HG03575 (cell line): Measurements from ENCODE around the gene GPR162.
"Not testable (repeated sequence)": the region's sequence is repeated elsewhere in the genome, so short reads cannot be mapped to it uniquely, and the experiment has no call there.

ENCODE experiments used
- ATAC-seq: cut with Tn5 transposase; IDR thresholded peaks from one replicate; pipeline ENCODE4 v1.9.1; 2021; ENCODE audit not compliant: unreplicated experiment, insufficient number of reproducible peaks, low FRiP score; ENCODE audit errors: extremely low read depth

GPR162 gene

GRCh38 chr12:6850796-6851152, 29.2 kb downstream of the GPR162 start:
- ATAC-seq: no peak

- ATAC-seq: peak; percentile 26
Measured at GRCh38 chr12:6851153-6851920, 29.7 kb downstream of the GPR162 start, which contains the start of gene CDCA3. Gene CDCA3, minus strand, starts transcription at chr12:6851286. Its CDS starts 334 bp downstream, at chr12:6850952.

GRCh38 chr12:6851921-6852650, 30.5 kb downstream of the GPR162 start, which contains the start of gene USP5:
Gene USP5, plus strand, starts transcription at chr12:6852150. Its CDS starts 30 bp downstream, at chr12:6852180.
- ATAC-seq: peak; percentile 52

GRCh38 chr12:6852651-6853354, 31.2 kb downstream of the GPR162 start:
- ATAC-seq: no peak

GRCh38 chr12:6853626-6854025, 32.0 kb downstream of the GPR162 start:
- no peak for ATAC-seq

GRCh38 chr12:6854036-6854435, 32.4 kb downstream of the GPR162 start:
- no peak for ATAC-seq

- ATAC-seq: no peak
Measured at GRCh38 chr12:6855322-6855721, 33.7 kb downstream of the GPR162 start.

- ATAC-seq: no peak
Measured at GRCh38 chr12:6858799-6859198, 37.2 kb downstream of the GPR162 start.

GRCh38 chr12:6860116-6860515, 38.5 kb downstream of the GPR162 start:
- no peak for ATAC-seq

GRCh38 chr12:6860942-6861341, 39.3 kb downstream of the GPR162 start:
- ATAC-seq: no peak

- ATAC-seq: no peak
Measured at GRCh38 chr12:6861391-6861790, 39.8 kb downstream of the GPR162 start.

GRCh38 chr12:6863033-6863432, 41.4 kb downstream of the GPR162 start:
- ATAC-seq: no peak

GRCh38 chr12:6863586-6864321, 42.1 kb downstream of the GPR162 start:
- no peak for ATAC-seq

- not testable (repeated sequence) for ATAC-seq
Measured at GRCh38 chr12:6865307-6865706, 43.7 kb downstream of the GPR162 start.

GRCh38 chr12:6866163-6866919, 44.7 kb downstream of the GPR162 start:
- no peak for ATAC-seq

- no peak for ATAC-seq
Measured at GRCh38 chr12:6866920-6867412, 45.3 kb downstream of the GPR162 start.

- ATAC-seq: no peak
Measured at GRCh38 chr12:6867413-6868210, 46.0 kb downstream of the GPR162 start, which contains the start of gene TPI1. Gene TPI1, plus strand, starts transcription at chr12:6867531. Its CDS starts 36 bp downstream, at chr12:6867567.
